ENCODE data around the gene OSBP2. TPM values are rescaled to one million over a fixed set of nuclear protein-coding genes. Genes with fewer than 3 reads are reported as not detected.

Gene OSBP2
- total RNA-seq, 1 donor from 2014 or later, result 19.4 TPM

- DNase-seq (ENCODE audit: low read depth in 2 of 2), result no peak
Observed at GRCh38 chr22:30803679-30804078, 109.0 kb downstream of the OSBP2 start.

- no peak for DNase-seq (ENCODE audit: low read depth in 2 of 2)
Observed at GRCh38 chr22:30804626-30805025, 110.0 kb downstream of the OSBP2 start.

DNA sequence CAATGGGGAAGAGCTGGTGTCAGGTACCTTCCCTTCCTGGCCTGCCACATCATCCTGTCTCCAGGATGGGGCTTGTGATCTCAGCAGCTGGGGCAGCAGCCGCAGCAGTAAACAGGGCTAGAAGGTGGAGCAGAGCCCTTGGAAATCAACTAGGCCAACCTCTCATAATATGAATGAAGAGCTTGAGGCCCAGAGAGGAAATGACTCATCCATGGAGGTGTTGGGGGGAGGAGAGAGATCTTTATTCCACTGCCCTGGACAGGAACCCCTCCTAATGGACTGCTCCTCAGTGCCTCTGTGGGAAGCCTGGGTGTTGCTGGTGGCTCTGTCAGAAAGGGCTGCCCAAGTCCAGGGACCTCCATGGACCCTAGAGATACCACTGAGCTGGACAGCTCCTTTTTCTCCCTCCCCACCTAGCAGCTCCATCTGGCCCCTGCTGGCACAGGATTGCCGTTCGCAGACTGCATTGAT is 111.8 kb downstream of the OSBP2 start:
- DNase-seq (ENCODE audit: low read depth in 2 of 2), result peak in 1 of 2 donors; percentile 90

DNA sequence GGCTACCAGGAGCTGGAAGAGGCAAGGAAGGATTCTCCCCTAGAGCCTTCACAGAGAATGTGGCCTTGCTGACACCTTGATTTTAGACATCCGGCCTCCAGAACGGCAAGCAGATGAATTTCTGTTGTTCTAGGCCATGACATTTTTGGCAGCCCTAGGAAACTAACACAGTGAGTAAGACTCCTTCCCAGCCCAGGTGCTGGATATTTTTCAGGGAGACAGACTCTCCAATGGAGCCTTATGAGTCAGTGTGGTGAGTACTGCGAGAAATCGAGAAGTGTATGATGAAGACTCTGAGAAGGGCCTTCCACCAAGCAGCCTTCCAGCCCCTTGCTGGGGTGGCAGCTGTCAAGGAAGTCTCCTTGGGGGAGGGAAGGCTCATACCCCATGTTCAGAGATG is 114.4 kb downstream of the OSBP2 start:
- no peak for DNase-seq (ENCODE audit: low read depth in 2 of 2)

GRCh38 chr22:30810105-30810504 is 115.4 kb downstream of the OSBP2 start:
- DNase-seq (ENCODE audit: low read depth in 2 of 2), result no peak

GRCh38 chr22:30813936-30814335 is 119.3 kb downstream of the OSBP2 start:
- no peak for DNase-seq (ENCODE audit: low read depth in 2 of 2)

- DNase-seq (ENCODE audit: low read depth in 2 of 2), result no peak
Observed at GRCh38 chr22:30816413-30816812, 121.7 kb downstream of the OSBP2 start.

GRCh38 chr22:30821381-30821780 is 126.7 kb downstream of the OSBP2 start:
- no peak for DNase-seq (ENCODE audit: low read depth in 2 of 2)

DNA sequence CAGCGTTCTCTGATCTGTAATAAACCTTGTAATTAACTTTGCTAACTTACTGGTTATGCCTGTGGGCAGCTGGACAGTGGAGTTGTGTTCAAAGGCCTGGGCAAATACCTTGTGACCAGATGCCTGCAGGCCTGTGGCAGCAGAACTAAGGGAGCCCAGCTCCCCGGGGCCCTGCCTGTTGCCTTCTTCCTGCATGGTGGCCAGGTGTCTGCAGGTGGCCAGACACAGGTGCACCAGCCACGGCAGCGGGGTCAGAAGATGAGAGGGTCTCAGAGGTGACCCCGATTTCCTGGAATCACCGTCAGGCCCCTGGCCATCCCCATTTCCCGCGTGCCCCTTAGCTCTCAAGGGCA is 127.2 kb downstream of the OSBP2 start:
- no peak for DNase-seq (ENCODE audit: low read depth in 2 of 2)

DNA sequence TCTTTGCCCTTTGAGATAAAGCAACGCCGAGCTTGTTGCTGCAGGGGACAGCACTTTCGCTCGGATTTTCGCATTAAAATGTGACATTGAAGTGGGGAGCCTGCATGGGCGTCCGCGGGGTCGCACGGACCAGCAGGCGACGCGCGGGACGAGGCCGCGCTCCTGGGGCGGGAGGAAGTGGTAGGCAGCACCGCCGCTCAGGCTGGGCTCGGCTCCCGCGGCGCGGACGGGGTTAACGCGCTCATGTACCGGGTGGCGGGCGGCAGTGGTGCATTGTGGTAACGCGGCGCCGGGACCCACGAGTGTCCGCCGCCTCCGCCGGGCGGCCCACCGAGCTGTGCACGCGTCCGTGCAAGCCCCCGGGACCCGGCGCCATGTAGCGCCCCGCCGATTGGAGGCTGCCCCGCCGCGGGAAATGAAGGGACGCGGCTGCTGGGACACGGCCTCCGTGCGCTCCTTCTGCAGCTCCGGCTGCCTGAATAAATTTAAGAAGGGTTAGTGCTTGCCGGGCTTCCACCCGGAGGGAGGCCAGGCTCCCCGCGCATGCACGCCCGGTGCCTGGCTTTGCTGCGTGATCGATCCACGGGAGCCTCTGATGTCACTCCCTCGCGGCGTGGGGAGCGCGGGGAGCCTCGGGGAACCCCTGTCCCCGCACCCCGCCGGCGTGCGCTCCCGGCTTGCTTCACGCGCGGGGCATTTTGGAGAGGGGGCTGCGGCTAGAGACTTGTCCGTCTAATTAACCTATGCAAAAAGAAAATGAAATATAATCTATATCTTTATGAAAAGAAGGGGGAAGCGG is 127.7 kb downstream of the OSBP2 start:
- DNase-seq (ENCODE audit: low read depth in 2 of 2), result peak in 1 of 2 donors; percentile 36

GRCh38 chr22:30823015-30823370 is 128.3 kb downstream of the OSBP2 start:
- DNase-seq (ENCODE audit: low read depth in 2 of 2), result no peak

GRCh38 chr22:30824096-30824495 is 129.4 kb downstream of the OSBP2 start:
- DNase-seq (ENCODE audit: low read depth in 2 of 2), result no peak

GRCh38 chr22:30824711-30825110 is 130.0 kb downstream of the OSBP2 start:
- DNase-seq (ENCODE audit: low read depth in 2 of 2), result no peak

- no peak for DNase-seq (ENCODE audit: low read depth in 2 of 2)
Observed at GRCh38 chr22:30825711-30826505, 131.2 kb downstream of the OSBP2 start.

- DNase-seq (ENCODE audit: low read depth in 2 of 2), result no peak
Observed at GRCh38 chr22:30826670-30827355, 132.1 kb downstream of the OSBP2 start.

DNA sequence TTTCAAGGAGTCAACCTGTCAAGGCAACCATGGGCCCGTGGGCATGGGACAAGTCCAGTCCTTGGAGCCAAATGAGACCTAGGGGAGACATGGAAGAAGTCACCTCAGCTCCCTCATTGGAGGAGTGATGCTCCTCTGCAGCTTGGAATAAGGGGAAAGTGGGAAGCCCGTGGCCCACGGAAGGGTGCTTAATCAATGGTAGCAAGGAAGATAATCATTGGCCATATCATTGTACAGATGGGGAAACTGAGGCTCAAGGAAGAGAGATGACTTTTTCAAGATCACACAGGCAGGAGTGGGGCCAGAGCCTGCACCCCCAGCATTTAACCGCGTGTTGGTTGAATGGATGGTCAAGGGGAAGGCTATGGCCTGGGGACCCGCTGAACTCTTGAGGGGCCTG is 133.0 kb downstream of the OSBP2 start:
- no peak for DNase-seq (ENCODE audit: low read depth in 2 of 2)

- DNase-seq (ENCODE audit: low read depth in 2 of 2), result no peak
Observed at GRCh38 chr22:30828187-30829155, 133.8 kb downstream of the OSBP2 start.

DNA sequence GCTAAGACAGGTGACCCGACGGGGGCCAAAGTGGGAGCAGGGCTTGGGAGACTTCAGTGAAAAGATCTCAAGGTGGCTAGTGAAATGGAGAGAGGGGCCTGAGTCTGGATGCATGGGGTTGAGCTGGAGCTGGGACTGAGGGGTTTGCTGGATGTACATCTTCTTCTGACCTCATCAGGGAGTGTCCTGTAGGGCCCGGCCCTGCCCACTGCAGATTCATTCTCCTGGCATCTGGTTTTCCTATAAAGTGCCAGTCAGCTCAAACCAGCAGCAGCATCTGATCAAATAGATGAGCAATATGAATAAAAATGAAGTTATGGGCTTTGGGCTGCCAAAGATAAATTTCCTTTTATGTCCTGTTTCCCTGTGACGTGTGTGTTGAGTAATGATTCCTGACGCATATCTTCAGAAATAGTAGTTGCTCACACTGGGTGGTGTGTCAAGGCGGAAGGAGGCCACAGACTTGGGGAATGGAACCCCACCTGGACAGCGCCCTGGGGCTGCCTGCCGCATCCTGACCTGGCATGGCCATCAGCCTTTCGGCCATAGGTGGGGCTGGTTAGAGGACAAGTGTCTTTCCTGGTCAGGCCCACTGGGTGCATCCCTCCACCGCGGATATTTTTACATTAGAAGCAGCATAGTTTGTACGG is 135.4 kb downstream of the OSBP2 start:
- peak; percentile 66 to 92 for DNase-seq (ENCODE audit: low read depth in 2 of 2)

GRCh38 chr22:30830907-30831306 is 136.2 kb downstream of the OSBP2 start:
- peak; percentile 78 to 98 for DNase-seq (ENCODE audit: low read depth in 2 of 2)

GRCh38 chr22:30832407-30832987 is 137.8 kb downstream of the OSBP2 start:
- DNase-seq (ENCODE audit: low read depth in 2 of 2), result no peak

Measured in dermis microvascular lymphatic vessel endothelial cell (primary cell).